NCI-H1930 (cell line): ENCODE data around the gene MEIOB.
"Not testable (repeated sequence)": the region's sequence is repeated elsewhere in the genome, so short reads cannot be mapped to it uniquely, and the experiment has no call there.

Experiments
- DNase-seq, 2 experiments: peaks; one replicate each; lab custom pipeline; 2025; lab: John Stamatoyannopoulos, UW

MEIOB gene

DNA sequence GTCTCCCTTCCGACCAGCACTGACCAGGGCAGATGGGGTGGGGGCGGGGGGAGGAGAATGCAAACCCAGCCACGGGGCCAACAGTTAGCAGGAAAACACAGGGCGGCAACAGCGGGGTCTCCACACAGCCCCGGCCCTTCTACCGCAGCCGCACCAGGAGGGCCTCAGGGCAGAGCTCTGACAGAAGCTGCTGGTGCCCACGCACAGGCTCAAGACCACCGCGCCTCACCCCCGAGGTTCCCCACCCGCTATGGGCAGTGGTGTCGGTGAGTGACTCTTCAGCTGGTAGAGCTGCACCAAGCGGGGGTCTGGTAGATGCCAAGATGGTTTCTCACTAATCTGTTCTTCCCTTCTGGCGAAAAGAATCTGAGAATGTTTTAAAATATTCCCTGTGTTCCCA lies 61.4 kb downstream of the MEIOB start:
- no peak for DNase-seq

DNA sequence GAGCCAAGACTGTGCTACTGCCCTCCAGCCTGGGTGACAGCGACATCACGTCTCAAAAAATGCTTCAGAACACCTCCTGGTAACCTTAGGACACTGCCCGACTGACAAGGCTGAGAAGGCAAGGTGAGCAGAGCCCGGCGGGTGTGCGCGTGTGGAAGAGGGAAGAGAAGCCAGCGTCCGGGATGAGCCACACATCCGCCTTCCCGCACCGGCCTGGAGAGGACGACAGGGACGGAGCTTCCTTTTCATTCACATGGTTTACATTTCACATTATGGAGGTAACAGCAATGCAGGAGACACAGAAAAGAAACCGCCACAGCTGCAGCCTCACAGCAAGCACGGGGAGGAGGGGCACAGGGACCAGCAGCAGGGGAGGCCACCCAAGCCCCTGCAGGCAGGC lies 61.9 kb downstream of the MEIOB start:
- no peak for DNase-seq

DNA sequence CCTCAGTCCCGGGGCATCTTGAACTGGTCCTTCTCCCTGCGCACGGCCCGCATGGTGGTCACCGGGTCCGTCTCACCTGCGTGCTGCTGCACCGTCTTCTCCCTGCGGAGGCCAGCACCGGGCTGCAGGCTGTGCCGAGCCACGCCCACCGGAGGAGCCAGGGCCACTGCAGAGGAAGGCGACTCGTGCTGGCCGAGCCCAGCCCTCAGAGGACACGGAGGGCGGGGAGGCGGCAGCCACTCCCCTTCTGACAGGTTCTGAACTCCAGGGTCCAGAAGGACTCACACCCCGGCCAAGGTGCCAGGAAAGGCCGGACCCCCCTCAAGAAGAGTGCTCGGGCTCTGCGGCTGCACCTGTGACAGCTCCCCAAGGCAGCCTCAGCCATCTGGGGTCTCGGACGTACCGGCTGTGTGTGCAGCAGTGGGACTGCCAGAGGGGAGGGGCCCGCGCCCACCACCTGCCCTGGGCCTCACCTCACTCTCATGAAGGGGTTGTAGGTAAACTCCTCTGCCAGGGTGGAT lies 62.6 kb downstream of the MEIOB start:
- no peak for DNase-seq

DNA sequence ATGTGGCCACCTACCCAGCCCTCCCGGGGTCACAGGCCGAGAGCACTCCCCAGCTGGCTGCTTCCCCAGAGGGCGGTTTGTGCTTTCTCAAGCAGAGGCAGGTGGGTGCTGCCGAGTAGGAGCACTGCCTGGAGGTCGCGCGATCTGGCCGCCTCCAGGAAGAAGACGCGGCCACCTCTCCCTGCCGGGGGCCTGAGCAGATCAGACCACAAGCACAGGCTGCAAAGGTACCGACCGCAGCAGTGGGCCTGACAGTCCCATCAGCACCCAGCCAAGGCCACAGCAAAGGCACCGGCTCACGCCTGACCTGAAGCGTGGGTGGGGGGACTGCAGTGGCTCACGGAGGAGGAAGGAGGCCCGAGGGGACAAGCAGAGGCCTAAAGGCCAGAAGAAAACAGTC lies 63.3 kb downstream of the MEIOB start:
- no peak for DNase-seq

DNA sequence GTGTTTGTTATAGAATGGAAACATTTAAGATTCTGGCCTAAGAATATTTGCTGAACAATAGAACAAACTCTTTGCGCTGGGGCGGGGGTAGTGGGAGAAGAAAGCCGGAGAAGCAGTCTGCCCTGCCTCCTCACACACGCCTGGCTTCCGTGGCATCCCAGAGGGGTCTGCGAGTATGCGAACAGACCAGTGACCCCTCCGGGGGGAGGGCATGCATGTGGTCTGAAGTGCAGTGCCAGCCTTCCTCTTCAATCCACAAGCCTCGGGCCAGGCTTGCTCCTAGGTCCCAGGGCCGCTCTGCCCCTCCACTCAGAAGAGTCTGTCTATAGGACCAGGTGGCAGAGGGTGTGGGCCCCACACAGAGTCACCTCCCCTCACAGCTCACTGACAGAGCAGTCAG lies 64.3 kb downstream of the MEIOB start:
- no peak for DNase-seq

DNA sequence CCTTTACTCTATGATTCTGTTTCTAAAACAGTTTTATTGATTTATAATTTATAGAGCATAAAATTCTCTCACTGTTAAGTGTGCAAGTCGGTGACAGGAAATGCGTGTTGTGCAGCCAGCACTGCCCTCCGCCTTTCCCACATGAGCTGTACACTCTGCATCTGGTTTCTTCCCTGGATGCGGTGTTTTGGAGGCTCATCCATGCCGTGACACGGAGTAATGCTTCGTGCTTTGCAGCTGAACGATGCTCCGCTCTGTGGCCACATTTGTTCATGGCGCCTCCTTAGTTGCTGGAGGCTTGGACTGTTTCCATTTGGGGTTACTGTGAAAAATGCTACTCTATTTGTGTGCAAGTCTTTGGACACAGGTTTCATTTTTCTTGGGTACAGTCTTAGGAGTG lies 71.3 kb downstream of the MEIOB start:
- no peak for DNase-seq

DNA sequence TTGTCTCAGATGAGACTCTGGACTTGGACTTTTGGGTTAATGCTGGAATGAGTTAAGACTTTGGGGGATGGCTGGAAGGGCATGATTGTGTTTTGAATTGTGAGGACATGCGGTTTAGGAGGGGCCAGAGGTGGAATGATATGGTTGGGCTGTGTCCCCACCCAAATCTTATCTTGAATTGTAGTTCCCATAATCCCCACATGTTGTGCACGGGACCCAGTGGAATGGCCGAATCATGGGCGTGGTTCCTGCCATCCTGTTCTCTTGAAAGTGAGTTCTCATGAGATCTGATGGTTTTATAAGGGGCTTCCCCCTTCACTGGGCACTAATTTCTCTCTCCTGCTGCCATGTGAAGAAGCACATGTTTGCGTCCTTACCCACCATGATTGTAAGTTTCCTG lies 72.7 kb downstream of the MEIOB start:
- not testable (repeated sequence) for DNase-seq

DNA sequence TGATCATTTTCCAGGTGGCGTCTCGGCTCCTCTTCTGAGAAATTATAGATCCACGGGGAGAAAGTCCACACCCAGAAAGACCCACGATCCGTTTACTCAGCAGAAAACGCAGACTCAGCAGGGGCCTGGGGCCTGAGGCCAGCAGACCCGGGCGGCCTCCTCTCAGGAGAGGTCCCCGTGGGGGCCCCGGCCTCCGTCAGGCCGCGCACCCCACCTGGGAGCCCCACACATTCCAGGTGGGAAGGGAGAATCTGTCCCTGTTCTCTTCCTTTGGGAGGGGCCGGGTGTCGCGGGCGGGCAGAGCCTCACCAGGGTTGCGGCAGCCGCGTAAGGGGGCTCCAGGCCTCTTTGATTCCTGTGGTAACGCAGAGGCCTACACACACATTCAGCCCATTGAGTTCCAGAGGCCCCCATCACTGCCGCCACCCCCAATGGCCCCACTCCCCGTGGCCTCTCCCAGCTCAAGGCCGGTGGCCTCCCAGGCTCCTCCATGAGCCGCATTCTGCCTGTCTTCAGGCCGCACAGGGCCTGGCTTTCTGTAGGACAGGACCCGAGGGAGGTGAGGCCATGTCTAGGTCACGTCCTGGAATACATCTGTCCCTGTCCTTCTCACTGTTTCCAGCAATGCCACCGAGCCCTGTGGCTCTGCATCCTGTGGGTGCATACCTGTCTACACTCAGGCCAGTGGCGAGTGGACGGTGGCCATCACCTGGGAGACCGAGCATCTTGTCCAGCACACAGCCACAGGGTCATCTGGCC lies 76.9 kb downstream of the MEIOB start:
- no peak for DNase-seq

DNA sequence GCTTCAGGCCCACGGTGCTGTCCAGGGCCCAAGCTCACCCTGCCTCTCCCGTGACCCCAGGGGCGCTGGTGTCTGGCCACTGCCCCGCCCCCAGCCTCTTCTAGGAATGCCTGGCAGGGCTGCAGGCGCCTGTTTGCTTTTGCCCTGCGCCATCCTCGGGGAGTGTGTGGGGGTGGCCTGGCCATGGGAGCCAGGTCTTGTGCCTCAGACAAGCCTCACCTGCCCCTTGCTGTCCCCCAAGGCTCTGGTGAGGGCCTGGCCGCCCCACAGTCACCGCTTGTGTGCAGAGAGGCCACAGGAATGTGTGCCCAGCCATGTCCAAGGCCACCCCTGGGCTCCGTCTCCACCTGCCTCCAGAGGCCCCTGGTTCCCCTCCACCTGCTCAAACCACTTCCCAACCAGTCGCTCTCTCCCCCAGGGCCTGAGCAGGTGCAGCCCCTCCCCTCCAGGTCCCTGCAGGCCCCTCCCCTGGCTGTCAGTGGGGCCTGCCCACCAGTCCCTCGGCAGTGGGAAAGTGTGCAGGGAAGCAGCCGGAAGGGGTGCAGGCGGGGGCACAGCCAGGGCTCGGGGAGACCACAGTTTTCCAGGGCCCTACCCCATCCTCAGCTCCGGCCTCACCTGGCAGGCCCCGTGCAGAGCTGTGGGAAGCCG lies 77.6 kb downstream of the MEIOB start:
- no peak for DNase-seq

DNA sequence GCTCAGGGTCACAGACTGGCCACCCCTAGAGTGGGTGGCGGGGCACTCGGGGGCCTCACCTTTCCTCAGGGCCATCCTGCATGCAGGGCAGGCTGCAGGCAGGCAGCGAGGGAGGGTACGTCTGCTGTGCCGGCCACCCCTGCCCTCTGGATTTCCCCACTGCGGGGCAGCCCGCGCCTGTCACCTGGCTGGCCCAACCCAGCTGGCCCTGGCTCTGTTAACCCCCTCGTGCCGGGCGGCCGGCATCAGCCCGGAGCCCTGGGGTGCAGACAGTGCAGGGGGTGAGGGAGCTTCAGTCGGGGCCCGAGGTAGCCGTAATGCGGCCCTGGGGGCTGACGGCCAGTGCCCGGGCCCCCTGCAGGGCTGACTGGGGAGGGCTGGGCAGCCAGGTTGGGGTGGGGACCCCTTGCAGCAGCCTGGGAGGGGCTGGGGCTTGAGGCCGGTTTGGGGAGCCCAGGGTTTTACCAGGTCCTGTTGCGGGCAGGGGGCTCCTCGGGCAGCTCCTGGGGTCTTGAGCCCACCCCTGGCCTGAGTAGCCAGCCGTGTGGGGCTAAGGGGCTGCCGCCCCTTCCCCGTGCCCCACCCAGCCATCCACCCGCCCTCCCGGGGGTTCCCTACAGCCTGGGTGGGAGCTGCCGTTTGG lies 78.3 kb downstream of the MEIOB start, which contains the start of gene IGFALS:
TSS of gene IGFALS (minus strand) at position 128 of the 643 bp plus-strand sequence. CDS start at position 75, 53 bp downstream.
- no peak for DNase-seq

DNA sequence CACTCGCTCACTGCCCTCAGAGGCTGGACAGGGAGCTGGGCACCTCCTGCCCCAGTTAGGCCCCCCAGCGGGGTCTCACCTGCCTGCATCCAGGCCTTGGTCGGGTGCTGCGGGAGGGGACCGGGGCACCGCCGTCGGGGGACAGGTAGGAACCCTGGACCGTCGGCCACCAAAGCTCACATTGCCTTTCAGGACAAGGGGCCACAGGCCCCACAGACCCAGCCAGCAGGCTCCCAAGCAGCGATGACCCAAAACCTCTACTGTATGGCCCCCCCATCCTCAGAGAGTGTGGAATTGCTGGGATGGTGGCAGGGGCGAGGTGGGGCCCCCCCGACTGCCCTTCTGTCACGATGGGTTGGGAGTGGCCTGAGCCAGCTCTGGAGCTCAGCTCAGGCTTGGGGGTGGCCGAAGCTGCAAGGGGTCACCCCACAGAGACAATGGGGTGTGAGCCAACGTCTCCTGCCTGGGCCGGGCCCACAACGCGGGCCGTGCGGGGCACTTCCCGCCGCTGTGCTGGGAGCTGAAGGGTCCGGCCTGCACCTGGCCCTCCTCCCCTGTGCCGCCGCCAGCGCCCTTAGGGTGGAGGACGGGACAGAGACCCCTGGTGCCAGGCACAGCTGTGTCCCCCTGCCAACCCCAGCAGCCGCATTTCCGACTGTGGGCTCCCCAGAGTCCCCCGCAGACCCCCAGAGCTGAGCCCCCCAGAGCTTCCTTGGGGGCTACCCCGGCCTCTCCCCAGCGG lies 79.0 kb downstream of the MEIOB start:
- DNase-seq = no peak

DNA sequence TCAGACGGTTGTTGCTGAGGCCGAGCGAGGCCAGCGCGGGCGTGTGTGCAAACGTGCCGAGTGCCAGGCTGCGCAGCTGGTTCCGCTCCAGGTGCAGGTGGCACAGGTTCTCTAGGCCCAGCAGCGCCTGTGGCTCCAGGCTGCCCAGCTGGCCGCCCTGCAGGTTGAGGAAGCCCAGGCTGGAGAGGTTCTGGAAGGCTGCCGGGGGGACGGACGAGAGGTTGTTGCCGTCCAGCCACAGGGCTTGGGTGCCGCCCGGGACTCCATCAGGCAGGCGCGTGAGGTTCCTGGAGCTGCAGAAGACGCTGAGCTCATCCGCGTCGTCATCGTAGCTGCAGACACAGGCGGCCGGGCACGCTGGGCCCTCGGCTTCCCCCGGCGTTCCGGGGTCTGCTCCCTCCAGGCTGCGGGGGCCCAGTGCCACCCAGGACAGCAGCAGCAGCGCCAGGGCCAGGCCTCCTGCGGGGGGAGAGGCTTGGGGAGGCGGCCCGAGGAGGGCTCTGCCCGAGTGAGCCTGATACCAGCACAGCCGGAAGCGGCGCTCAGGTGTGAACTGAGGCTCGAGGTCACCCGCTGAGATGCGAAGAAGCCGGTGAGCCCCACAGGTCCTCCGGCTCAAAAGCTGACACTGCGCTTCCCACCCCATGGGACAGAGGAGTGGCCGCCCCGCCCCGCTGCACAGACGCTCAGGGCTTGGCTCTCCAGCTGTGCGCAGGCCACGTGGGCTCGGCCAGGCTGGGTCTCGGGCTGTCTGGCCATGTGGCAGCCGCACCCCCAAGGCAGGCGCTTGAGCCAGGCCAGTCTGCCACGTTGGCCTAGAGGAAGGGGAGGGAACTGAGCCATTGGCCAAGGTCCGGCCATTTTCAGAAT lies 79.8 kb downstream of the MEIOB start:
- DNase-seq = no peak

DNA sequence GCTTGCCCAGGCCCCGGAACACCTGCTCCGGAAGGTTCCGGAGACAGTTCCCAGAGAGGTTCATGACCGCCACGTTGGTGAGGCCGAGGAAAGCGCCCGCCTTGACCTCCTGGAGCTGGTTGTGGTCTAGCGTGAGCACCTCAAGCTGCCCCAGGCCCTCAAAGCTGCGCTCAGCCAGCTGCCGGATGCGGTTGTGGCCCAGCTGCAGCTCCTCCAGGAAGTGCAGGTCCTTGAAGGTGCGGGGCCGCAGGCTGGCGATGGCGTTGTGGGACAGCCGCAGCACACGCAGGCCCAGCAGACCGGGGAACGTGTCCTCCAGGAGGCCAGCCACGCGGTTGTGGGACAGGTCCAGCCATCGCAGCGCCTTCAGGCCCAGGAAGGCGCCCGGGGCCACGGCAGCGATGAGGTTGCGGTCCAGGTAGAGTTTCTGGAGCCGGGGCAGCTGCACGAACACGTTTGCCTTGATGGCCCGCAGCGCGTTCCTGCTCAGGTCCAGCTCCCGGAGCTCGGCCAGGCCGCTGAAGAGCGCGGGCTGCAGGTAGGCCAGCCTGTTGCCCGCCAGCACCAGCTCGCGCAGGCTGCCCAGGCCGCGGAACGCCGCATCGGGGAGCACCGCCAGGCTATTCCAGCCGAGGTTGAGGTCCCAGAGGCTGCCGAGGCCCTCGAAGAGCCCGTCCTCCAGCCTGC lies 80.6 kb downstream of the MEIOB start:
- no peak for DNase-seq

DNA sequence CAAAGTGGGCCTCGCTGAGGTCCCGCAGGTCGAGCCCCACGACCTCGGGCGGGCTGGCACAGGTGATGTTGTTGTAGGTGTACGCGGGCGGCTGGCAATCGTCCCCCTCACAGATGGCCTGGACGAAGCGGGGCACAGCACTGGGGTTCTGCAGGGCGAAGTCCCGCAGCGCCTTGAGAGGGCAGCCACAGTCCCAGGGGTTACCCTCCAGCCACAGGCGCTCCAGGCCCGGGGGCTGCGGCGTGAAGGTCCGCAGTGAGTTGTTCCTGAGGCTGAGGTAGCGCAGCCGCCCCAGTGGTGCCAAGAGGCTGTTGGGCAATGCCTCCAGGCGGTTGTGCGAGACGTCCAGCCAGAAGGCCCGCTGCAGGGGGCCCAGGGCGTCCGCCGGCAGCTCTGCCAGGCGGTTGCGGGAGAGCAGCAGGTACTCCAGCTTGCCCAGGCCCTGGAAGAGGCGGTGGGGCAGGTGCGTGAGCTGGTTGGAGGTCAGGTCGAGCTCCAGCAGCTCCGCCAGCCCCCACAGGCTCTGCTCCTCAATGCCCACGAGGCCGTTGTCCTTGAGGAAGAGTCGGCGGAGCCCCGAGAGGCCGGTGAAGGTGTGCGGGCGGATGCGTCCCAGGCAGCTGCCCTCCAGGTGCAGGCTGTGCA lies 81.2 kb downstream of the MEIOB start:
- no peak for DNase-seq

DNA sequence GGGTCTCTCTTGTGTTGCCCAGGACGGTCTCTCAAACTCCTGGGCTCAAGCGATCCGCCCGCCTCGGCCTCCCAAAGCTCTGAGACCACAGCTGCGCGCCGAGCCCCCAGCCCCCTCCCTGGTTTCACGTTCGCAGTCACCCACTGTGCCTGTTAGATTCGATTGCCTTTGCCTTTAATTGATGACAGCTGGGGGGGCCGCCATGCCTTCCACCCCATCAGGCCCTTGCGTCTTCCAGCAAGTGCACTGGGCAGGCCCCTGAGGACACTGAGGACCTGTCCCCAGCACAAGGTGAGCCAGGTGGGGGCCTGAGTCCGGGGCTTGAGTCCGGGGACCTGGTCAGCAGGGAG lies 81.7 kb downstream of the MEIOB start:
- no peak for DNase-seq

DNA sequence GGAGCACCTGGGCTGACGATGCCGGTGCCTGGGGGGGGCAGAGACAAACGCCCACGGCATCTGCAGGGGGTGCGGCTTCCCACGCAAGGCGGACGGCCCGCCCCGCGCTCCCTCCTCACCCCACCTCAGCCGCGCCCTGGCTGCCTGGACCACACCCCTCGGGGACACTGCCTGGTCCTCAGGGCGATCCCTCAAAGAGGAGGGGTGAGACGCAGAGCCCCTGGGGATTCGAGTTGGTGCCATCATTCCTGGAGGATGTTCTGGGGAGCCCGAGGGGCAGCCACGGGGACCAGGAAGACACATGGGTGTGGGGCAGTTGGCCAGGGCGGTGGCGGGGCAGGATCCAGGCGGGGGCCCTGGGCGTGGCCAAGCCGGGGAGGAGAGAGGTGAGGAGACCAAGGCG lies 82.3 kb downstream of the MEIOB start:
- DNase-seq = no peak

DNA sequence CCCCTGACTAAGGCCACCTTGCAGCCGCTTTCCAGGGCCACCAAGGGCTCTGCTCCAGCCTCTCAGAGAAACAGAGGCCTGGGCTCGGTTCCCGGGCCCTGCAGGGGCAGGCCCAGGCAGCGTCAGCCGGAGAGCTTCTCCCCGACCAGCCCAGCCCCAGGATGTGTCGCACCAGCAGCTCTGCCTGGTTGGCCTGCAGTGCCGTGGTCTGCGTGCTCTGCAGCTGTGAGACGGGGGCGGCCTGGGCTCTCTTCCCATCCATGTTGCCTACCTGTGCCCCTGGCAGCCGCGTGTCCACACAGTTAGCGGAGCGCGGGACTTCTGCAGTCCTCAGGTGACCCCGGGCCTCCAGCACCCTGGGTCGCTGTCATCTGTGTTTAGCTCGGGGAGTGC lies 83.3 kb downstream of the MEIOB start:
- DNase-seq = no peak

DNA sequence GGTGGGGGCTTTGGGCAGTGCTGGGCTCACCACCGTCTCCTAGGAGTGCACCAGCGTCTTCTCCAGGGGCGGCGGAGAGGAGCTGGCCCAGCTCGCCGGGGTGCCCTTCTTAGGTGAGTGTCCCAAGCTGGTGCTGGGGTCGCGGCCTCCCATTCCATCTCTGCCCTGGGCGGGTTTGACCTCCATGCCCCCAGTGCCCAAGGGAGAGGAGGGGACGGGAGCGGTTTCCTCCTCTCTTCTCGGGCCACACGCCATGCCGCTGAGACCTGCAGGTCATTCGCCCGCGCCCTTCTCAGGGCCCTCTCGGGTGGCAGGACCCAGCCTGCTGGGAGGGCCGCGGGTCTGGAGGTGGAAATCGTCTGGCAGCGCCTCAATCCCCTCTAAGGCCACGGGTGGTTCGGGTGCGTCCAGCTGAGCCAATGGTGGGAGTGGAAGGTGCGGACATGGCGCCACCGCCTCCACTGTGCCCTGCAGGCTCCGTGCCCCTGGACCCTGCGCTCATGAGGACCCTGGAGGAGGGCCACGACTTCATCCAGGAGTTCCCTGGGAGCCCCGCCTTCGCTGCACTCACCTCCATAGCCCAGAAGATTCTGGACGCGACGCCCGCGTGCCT lies 83.8 kb downstream of the MEIOB start:
- no peak for DNase-seq

DNA sequence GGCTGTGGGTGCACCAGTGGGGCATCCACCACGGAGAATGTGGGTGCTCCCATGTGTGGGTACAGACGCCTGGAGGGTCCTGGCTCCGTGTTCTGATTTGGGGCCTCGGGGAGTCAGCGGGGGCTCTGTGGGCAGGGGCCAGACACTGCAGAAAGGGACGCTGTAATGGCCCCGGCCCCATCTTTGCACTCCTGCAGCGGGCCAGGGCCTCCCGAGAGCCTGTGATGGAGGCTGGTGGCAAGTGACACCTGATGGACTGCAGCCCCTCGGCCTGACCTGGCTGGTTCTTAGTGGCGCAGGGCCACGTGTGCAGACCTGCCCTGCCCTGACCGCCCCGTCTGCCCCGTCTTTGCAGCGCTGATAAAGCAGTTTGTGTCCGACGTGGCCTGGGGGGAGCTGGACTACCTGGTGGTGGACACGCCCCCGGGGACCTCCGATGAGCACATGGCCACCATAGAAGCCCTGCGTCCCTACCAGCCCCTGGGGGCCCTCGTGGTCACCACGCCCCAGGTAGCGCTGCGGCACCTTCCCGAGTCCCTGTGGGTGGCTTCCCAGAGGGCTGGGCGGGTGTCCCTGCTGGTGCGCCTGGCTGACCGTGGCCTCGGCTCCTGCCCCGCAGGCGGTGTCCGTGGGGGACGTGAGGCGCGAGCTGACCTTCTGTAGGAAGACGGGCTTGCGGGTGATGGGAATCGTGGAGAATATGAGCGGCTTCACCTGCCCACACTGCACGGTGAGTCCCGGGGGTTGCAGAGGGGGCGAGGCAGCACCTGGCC lies 84.5 kb downstream of the MEIOB start:
- no peak for DNase-seq
